Endodermal cell (in vitro differentiated cells): ENCODE data around the gene ACTN4. TPM values are rescaled to one million over a fixed set of nuclear protein-coding genes. Genes with fewer than 3 reads are reported as not detected.
A peak's percentile ranks its signal among the peaks of the same experiment; 100 is the strongest.

Source experiments
- DNase-seq: peaks from one replicate; pipeline ENCODE4 v3.0.0-alpha.2; 2017
- H3K27ac ChIP-seq: 2 replicates; pipeline ENCODE4 v1.5.1; 2013; ENCODE audit warnings: mild to moderate bottlenecking, low read depth, low read length, moderate library complexity
- H3K27me3 ChIP-seq: 2 replicates; pipeline ENCODE4 v1.6.1; 2013; ENCODE audit warnings: mild to moderate bottlenecking, low read length, moderate library complexity; ENCODE audit not compliant: insufficient read depth, control insufficient read depth, poor library complexity, severe bottlenecking
- H3K36me3 ChIP-seq: 2 replicates; pipeline ENCODE4 v1.7.0; 2013; ENCODE audit warnings: mild to moderate bottlenecking, low read length, moderate library complexity; ENCODE audit not compliant: control insufficient read depth, insufficient read depth
- H3K4me1 ChIP-seq: one replicate; pipeline ENCODE4 v1.7.0; 2013; ENCODE audit warnings: low read length; ENCODE audit not compliant: control insufficient read depth, insufficient read depth
- H3K4me3 ChIP-seq: 2 replicates; pipeline ENCODE4 v1.5.1; 2013; ENCODE audit warnings: mild to moderate bottlenecking, low read length, moderate library complexity
- H3K9ac ChIP-seq: 2 replicates; pipeline ENCODE4 v1.6.1; 2013; ENCODE audit warnings: mild to moderate bottlenecking, low read length, moderate library complexity; ENCODE audit not compliant: poor library complexity, severe bottlenecking; ENCODE audit errors: extremely low read depth
- H3K9me3 ChIP-seq: 2 replicates; pipeline ENCODE4 v1.6.1; 2013; ENCODE audit warnings: mild to moderate bottlenecking, low read length, moderate library complexity; ENCODE audit not compliant: control insufficient read depth
- H3K27ac Mint-ChIP-seq: 2 replicates; pipeline ENCODE4 v1.8.0; 2020; ENCODE audit warnings: mixed read lengths
- H3K27me3 Mint-ChIP-seq: 2 replicates; pipeline ENCODE4 v1.8.0; 2021; ENCODE audit warnings: mild to moderate bottlenecking, mixed read lengths; ENCODE audit not compliant: insufficient read depth
- H3K36me3 Mint-ChIP-seq: 2 replicates; pipeline ENCODE4 v1.8.0; 2020; ENCODE audit warnings: low read depth, mixed read lengths
- H3K4me1 Mint-ChIP-seq: 2 replicates; pipeline ENCODE4 v1.8.0; 2020; ENCODE audit warnings: mixed read lengths
- H3K4me3 Mint-ChIP-seq: 2 replicates; pipeline ENCODE4 v1.8.0; 2020; ENCODE audit warnings: mild to moderate bottlenecking, moderate library complexity, mixed read lengths
- H3K9me3 Mint-ChIP-seq: 2 replicates; pipeline ENCODE4 v1.8.0; 2020; ENCODE audit warnings: mild to moderate bottlenecking, mixed read lengths
- CTCF ChIP-seq: fragments of 200-600 bp; sonication (generic); conservative IDR thresholded peaks from 2 replicates; pipeline ENCODE4 v1.5.0; 2021; ENCODE audit warnings: antibody characterized with exemption, mild to moderate bottlenecking
- WGBS, 2 experiments: methylation state at CpG; one replicate each; pipeline versions ENCODE4 v1.1.5 to v1.1.7; 2013; ENCODE audit warnings: missing lambda C conversion rate in 2 of 2, mixed read lengths in 1 of 2; ENCODE audit not compliant: insufficient coverage in 1 of 2, insufficient read length in 1 of 2; 5-methylcytosine and 5-hydroxymethylcytosine counted together
- total RNA-seq, 2 donors: library from RNA; stranded (reverse); fragmentation: NEBNext Ultra II Directional in 1 of 2; extraction: Animal tissue kit (Norgen Biotek cat#: 25700) in 1 of 2; gene quantifications; 2 replicates in 1 of 2; 3 replicates in 1 of 2; pipeline ENCODE4 v1.2.1, GENCODE V29; 2021

ACTN4 gene
- total RNA-seq, 2 donors from 2014 or later: 378 to 437 TPM

GRCh38 chr19:38736413-38737280 is 89.2 kb downstream of the ACTN4 start:
- Histone ChIP-seq H3K9ac (no peak overlapping the region), H3K4me3 (peak overlapping the region; percentile 71), H3K27me3 (no peaks in the 10 kb centered on the region), H3K9me3 (no peaks in the 10 kb centered on the region), H3K4me1 (peaks cover 6% of the 10 kb centered on the region), H3K27ac (no peak overlapping the region), H3K36me3 (peaks cover 11% of the 10 kb centered on the region)
- H3K4me1 Mint-ChIP-seq: peaks cover 10% of the 10 kb centered on the region
- H3K36me3 Mint-ChIP-seq: peaks cover 19% of the 10 kb centered on the region
- peak overlapping the region; percentile 62 for H3K4me3 Mint-ChIP-seq
- peak; percentile 95 for DNase-seq
- H3K27me3 Mint-ChIP-seq: peaks cover 7% of the 10 kb centered on the region
- WGBS, 2 experiments: 8 to 13% methylated on average over 4 to 35 of the region's 36 CpGs
- no peak overlapping the region for H3K27ac Mint-ChIP-seq
- no peak for TF ChIP-seq CTCF
- H3K9me3 Mint-ChIP-seq: peaks cover 2% of the 10 kb centered on the region

- H3K4me1 Mint-ChIP-seq: peaks cover 5% of the 10 kb centered on the region
Observed at GRCh38 chr19:38737281-38737865, 89.9 kb downstream of the ACTN4 start.

More at GRCh38 chr19:38737281-38737865, 89.9 kb downstream of the ACTN4 start:
- peaks cover 6% of the 10 kb centered on the region for H3K36me3 ChIP-seq
- no peak for TF ChIP-seq CTCF
- Mint-ChIP-seq H3K27me3 (peaks cover 7% of the 10 kb centered on the region), H3K27ac (no peak overlapping the region), H3K9me3 (peaks cover 2% of the 10 kb centered on the region), H3K4me3 (no peak overlapping the region), H3K36me3 (peaks cover 14% of the 10 kb centered on the region)
- H3K27ac ChIP-seq: no peak overlapping the region
- no peaks in the 10 kb centered on the region for H3K27me3 ChIP-seq
- H3K9ac ChIP-seq: no peak overlapping the region
- whole genome bisulfite sequencing, 2 experiments: 82 to 85% methylated on average over 10 to 21 of the region's 22 CpGs
- H3K4me3 ChIP-seq: no peak overlapping the region
- H3K9me3 ChIP-seq: no peaks in the 10 kb centered on the region
- peaks cover 6% of the 10 kb centered on the region for H3K4me1 ChIP-seq
- no peak for DNase-seq
